HG02884 (cell line): Measurements from ENCODE around the gene HES1.

Experiments
- ATAC-seq: cut with Tn5 transposase; IDR thresholded peaks from one replicate; pipeline ENCODE4 v1.9.1; 2021; ENCODE audit warnings: mild to moderate bottlenecking, moderate library complexity; ENCODE audit not compliant: unreplicated experiment

Gene HES1

GRCh38 chr3:194101592-194102432, 34.1 kb upstream of the HES1 start:
- ATAC-seq, result no peak

GRCh38 chr3:194102436-194102835, 33.5 kb upstream of the HES1 start:
- no peak for ATAC-seq

GRCh38 chr3:194103505-194103904, 32.4 kb upstream of the HES1 start:
- ATAC-seq, result peak; percentile 24

DNA sequence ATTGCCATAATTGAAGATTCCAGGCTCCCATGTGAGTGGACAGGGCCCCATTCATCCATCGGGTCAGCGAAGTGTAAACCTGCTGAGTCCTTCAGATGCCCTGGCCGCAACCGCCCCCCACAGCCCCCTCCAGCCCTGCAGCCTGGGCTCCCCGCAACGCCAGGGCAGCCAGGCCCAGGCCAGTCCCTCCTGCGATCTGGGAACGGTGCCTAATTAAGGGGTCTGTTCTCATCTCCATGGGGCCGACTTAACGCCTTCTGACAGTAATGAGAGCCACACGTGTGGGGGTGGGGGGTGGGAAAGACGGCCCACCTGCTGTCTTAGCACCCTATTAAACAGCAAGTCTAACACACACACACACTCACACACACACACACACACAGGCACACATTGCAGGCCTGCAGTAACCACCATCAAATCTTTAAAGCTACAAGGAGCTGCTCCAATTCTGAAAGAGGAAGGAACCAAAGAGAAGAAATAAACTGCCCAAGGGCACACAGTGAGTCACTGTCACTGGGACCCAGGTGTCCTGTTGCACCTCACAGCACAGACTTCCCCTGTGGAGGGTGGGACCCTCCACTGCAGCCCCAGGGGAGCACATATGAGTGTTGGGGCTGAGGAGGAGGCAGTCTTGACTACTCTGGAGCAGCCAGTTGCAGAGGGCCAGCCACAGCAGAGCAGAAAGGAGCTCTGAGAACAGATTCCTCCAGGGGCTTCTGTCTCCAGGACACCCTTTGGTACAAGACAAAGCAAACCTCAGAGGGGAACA, 31.8 kb upstream of the HES1 start:
- peak; percentile 37 for ATAC-seq

DNA sequence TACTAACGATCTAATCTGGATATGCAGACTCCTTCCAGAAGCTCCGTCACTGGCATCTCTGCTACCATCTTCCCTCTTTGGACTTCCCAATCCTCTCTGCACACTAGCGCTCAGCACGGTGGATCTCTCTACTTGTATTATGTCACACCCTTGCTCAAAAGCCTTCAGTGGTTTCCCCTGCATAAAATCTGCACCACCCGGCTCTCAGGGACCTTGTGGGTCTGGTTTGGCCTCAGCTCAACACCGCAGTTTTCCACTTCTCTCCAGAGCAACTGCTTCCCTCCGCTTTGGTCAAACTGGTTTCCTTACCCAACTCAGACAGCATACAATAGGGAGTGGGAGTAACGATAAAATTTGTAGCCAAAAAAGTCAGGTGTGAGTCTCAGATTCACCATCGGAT, 30.7 kb upstream of the HES1 start:
- ATAC-seq, result no peak

- ATAC-seq, result no peak
Observed at GRCh38 chr3:194107107-194107506, 28.8 kb upstream of the HES1 start.

DNA sequence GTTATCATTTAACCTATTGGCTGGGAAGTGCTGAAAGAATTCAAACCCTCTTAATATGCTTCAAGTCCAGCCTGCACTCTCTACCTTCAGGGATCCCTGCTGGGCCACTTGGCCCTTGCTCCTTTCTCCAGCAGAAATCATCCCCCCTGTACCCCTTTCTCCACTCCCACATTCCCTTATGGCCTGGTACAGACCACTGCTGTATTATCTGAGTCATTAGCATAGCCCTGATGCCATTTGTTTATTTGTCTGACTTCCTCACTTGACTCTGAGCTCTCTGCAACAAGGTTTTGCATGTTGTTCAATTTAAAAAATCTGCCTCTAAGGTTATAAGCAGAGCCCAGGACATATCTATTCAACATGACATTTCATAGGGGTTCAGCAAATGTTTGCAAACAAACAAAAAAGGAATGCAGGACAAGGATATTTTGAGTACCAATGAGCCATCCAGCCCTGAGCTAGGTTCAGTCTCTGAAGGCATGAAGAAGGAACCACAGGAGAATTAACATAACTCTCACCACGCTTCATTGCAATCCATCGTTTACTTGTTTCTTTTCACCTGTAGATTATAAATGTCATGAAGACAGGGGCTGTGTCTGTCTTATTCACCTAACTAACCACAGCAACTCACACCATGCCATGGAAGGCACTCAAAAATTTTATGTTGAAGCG, 26.6 kb upstream of the HES1 start:
- no peak for ATAC-seq

GRCh38 chr3:194110483-194110882, 25.5 kb upstream of the HES1 start:
- no peak for ATAC-seq

DNA sequence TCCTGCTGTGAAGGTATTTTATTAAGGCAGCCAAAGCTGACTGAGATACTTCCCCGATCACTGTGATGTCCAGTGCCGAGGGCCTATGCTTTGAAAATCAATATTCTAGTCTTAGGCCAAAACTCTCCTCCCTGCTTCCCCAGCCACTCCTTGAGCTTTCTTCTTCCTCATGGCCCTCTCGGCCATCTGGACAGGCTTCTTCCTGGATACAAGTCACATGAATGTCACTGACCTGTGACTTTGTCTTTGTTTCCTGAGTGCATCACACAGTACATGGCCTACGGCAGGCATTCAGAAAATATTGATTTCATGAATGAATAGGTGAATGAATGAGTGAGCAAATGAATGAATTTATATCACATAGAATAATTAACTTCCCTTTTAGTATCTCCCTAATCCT, 24.6 kb upstream of the HES1 start:
- no peak for ATAC-seq

DNA sequence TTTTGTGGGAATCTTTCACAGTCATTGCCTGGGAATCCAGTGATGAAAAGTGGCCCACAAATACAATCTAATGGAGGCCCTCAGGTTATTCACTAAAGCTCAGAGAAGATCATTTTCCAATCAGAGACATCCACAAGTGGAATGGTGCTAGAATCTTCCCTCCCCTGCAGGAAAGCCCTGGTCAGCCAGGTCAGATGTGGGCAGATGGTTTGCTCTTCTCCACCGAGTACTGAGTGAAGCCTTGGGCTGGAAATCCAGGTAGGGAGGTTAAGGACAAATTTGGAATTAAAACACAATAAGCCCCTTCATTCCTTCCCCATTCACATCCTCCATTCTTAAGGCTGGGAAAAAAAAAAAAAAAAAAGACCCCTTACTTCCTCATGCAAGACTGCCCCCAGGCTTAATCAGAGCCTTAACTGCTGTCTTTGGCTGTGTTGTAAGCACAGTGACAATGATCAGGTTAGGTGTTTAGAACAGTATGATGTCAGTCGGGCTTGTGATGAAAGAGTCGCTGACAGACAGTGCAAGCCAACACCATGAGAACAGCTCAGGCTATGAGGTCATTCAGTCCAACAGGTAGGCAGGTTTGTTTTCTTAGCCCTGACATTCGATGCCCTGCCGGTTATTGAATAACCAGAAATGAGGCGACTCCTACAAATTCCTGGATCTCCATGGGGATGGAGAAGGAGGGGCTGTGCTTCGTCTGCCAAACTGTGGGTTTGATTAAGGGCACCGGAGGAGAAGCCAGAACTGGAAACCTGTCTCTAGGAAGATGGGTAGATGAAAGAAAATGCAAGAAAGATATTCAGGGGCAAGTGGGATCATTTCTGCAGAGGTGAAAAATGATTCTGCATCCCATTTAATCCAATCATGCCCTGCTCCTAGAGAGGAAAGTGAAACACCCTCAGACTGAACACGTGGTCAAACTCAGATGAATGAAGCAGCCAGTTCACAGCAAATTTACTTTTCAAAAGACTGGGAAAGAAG, 23.5 kb upstream of the HES1 start:
- ATAC-seq, result no peak

- ATAC-seq, result no peak
Observed at GRCh38 chr3:194114123-194114522, 21.8 kb upstream of the HES1 start.

DNA sequence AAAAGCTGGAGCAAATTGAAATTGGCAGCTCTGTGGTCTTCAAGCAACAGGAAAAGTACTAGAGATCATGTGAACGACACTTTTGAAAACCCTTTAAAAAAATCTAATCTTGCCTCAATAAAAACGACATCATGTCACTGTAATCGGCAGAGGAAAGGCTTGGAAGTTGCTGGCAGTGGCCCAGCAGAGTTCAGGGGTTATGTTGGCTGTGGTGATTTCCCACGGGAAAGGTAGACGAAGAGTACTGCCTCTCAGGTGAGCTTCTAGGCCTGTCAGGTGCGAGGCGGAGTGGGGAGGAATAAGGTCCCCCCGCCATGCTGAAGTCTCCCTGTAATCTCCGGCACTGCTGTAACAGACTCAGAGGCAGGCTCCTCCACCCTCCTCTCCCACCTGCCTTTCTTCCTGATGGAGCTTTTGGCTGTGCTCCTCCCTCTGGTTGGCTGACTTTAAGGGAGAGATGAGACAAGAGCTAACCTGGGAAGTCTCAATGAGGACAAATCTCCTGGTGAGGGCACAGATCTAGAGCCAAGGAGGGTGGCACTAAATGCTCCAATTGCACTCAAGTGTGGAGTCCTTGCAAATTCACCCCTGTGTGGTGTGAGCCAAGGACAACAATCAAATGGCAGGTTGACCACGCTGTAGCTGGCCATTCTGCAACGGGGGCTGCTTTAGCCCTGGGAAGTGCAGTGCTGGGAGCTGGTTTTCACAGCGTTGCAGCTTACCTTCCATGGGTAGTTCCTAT, 18.7 kb upstream of the HES1 start:
- no peak for ATAC-seq

DNA sequence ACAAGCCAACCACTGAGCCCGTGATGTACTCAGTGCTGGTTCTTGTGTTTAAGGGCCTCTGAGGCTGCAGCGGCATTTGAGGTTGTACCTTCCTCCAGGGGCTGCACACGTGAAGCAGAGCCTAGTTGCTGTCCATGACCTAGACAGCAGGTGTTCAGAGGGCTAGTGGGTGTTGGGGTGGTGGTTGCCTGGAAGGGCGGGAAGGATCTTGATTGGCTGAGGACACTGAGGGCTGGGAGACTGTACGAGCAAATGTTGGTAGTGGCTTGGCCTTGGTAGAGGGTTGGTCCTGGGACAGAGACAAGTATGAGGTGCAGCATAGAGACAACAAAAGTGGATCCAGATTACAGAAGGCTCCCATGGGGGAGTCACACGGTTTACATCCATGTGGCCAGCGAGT, 17.0 kb upstream of the HES1 start:
- no peak for ATAC-seq

- ATAC-seq, result no peak
Observed at GRCh38 chr3:194119831-194120590, 15.9 kb upstream of the HES1 start.

DNA sequence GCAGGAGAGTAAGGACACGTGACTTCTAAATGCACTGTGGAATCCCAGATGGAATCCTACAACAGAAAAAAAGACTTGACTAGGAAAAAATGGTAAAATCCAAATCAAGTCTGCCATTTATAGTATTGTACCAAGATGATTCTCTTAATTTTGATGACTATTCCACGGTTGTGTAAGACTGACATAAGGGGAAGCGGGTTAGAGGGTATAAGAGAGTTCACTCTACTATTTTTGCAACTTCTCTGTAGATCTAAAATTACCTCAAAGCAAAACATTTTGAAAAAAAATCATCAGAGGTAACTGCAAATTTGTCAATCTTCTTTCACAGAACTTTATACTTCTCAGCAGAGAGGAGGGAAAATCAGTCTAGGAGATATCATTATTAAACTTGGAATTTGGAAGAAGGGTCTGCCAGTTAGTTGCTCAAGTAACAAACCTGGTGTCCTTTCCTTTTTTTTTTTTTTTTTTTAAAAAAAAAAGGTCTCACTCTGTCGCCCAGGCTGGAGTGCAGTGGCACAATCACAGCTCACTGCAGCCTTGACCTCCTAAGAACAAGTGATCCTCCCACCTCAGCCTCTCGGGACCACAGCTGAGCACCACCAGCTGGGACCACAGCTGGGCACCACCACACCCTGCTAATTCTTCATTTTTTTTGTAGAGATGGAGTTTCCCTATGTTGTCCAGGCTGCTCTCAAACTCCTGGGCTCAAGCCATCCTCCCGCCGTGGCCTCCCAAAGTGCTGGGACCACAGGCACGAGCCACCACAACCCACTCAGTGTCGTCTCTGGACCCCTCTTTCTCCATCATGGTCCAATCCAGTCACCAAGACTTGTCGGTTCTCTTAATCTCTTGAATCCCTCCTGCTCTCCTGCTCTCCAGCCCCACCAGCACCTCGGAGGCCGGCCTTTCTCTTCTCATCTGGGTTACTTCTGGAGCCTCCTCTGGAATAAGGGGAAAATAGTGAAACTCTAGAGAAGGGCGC, 14.9 kb upstream of the HES1 start:
- no peak for ATAC-seq

DNA sequence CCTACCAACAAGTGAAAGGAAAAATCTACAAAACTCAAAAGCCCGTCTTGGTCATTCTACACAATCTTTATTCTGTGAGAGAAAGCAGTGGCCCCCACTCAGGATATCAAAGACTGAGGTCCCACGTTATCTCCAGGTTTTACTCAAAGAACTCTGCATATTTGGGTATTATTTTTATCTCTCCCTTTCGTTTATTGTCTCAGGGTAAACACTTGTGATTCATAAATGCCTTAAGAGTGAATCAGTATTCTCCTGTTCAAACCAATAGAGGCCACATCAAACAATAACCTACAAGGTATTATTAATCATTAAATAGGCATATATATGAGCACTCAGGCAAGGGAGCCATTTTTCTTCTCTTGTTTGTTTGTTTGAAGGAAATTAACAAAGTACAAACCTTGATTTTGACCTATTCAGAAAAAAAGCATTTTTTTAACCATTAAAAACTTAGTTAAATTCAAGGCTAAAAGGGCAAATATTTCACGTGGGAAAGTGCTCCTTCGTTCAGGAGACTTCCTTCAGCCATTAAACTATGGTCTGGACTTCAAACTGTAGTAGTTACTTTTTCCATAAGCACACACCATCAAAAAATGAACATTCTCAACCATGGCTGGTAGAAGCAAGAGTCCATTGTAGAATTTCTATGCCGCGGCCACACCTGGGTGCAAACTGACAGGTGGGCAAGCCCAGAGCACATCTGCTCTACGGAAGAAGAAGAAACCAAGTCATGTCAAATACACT, 13.9 kb upstream of the HES1 start:
- no peak for ATAC-seq

DNA sequence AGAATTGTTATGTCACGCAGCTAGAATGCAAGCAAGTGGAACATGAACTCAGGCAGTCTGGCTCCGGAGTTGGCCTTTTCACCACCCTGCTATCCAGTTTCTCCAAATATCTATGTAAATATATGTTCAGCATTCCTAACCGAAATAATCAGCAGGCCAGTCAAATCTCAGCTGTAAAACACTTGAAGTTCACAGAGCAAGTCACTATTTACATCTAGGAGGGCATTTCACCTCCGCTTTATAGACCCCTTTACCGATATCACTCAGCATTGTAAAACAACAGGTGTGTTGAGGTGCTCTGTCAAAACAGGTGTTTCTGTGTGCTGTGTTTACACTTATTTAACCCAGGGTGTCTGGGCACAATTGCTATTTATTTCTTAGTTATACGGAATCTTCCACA, 12.2 kb upstream of the HES1 start:
- no peak for ATAC-seq
